Uterus (tissue), 2 donors: ENCODE data around the gene CCSER2.

Source experiments
- CTCF ChIP-seq, 4 experiments: fragments of 200-600 bp in 2 of 4; fragments of 450-650 bp in 2 of 4; sonication (generic) in 2 of 4; IDR thresholded peaks; one replicate each; pipeline ENCODE4 v1.5.1; 2016 to 2019; ENCODE audit warnings: antibody characterized with exemption in 4 of 4, mild to moderate bottlenecking in 2 of 4, moderate library complexity in 1 of 4
- POLR2A ChIP-seq, 2 donors: fragments of 450-650 bp; IDR thresholded peaks; one replicate each; pipeline ENCODE4 v1.6.1; 2016; ENCODE audit warnings: antibody characterized with exemption in 2 of 2, mild to moderate bottlenecking in 1 of 2, moderate library complexity in 1 of 2

GRCh38 chr10:84537447-84537931 lies 209.1 kb downstream of the CCSER2 start:
- TF ChIP-seq CTCF (IDR thresholded peaks at IDR 0.05) (peak; percentile 73 to 94 (median 77)), POLR2A (IDR thresholded peaks at IDR 0.05) (no peak)
